H1 (cell line): ENCODE data around the gene UNC13C. TPM values are rescaled to one million over a fixed set of nuclear protein-coding genes. Genes with fewer than 3 reads are reported as not detected.

Experiments used
- CBX5 ChIP-seq: fragments of 300-800, 300-1000 bp; sonication (generic); IDR thresholded peaks from 2 replicates; pipeline ENCODE4 v1.7.1; 2016; ENCODE audit warnings: antibody characterized with exemption, low read length, low read depth
- CHD7 ChIP-seq: fragments of 300-600 bp; sonication (generic); IDR thresholded peaks from 2 replicates; pipeline ENCODE4 v1.7.1; 2012; ENCODE audit warnings: low read length, moderate library complexity, mild to moderate bottlenecking, inconsistent platforms; ENCODE audit not compliant: insufficient replicate concordance
- HDAC2 ChIP-seq, 2 experiments: fragments of 300-600 bp in 1 of 2; sonication (generic) in 1 of 2; IDR thresholded peaks; 2 replicates each; pipeline ENCODE4 v1.6.1; 2011 to 2012; ENCODE audit warnings: low read depth in 2 of 2, low read length in 2 of 2, mild to moderate bottlenecking in 2 of 2, moderate library complexity in 2 of 2, borderline replicate concordance in 1 of 2, inconsistent platforms in 1 of 2
- KDM5A ChIP-seq: fragments of 200-600 bp; IDR thresholded peaks from 2 replicates; pipeline ENCODE4 v1.7.1; 2012; ENCODE audit warnings: mild to moderate bottlenecking, low read length, inconsistent platforms, mixed read lengths
- RBBP5 ChIP-seq: IDR thresholded peaks from 2 replicates; pipeline ENCODE4 v1.7.1; 2012; ENCODE audit warnings: low read depth, mild to moderate bottlenecking, inconsistent platforms, low read length, moderate library complexity, borderline replicate concordance
- SP4 ChIP-seq: IDR thresholded peaks from 2 replicates; pipeline ENCODE4 v1.6.1; 2012; ENCODE audit warnings: low read length, inconsistent platforms
- TCF12 ChIP-seq: IDR thresholded peaks from 2 replicates; pipeline ENCODE4 v1.6.1; 2011; ENCODE audit warnings: low read depth, mild to moderate bottlenecking, low read length
- polyA plus RNA-seq, 7 experiments: library from polyadenylated mRNA; depleted of rRNA in 3 of 7; stranded (reverse) in 5 of 7; unstranded in 2 of 7; fragments of >200 nt in 5 of 7; fragments of 200-250 nt in 2 of 7; gene quantifications; 1 replicate in 5 of 7; 2 replicates in 1 of 7; 4 replicates in 1 of 7; pipeline versions ENCODE4 v1.2.1 to v1.2.3, GENCODE V29; 2011 to 2013; ENCODE audit warnings: missing spikeins in 2 of 7, mixed read lengths in 2 of 7
- total RNA-seq: library from RNA; stranded (reverse); fragmentation: NEBNext Ultra II Directional; extraction: Animal tissue kit (Norgen Biotek cat#: 25700); gene quantifications from 2 replicates; pipeline ENCODE4 v1.2.1, GENCODE V29; 2021
- TF ChIP-seq, protein P1 (sequence below): IDR thresholded peaks from 2 replicates; pipeline ENCODE4 v1.6.1; 2011; ENCODE audit warnings: low read length, improper control_type of control experiment
- TF ChIP-seq, protein P2 (sequence below): IDR thresholded peaks from 2 replicates; pipeline ENCODE4 v1.6.1; 2012; ENCODE audit warnings: low read length, inconsistent platforms

The UNC13C gene
- total and polyA plus RNA-seq, 2 of the 8 experiments (the other 6 are each of a cell fraction or from before 2014, with no cell fraction given) = 0.02 to 0.13 TPM

DNA sequence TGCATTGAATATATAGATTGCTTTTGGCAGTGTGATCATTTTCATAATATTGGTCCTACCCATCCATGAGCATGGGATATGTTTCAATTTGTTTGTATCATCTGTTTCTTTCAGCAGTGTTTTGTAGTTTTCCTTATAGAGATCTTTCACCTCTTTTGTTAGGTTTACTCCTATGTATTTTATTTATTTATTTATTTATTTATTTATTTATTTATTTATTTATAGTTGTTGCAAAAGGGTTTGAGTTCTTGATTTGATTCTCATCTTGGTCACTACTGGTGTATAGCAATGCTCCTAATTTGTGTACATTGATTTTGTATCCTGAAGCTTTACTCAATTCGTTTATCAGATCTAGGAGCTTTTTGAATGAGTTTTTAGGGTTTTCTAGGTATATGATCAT lies 478.2 kb downstream of the UNC13C start (continued):
- TF ChIP-seq CHD7 (no peak), HDAC2 (IDR thresholded peaks at IDR 0.05; ENCODE audit: borderline replicate concordance in 1 of 2, low read depth in 2 of 2, low read length in 2 of 2) (no peak), KDM5A (no peak), TCF12 (no peak), RBBP5 (no peak), CBX5 (no peak), SP4 (no peak)
- TF ChIP-seq, protein P1, sequence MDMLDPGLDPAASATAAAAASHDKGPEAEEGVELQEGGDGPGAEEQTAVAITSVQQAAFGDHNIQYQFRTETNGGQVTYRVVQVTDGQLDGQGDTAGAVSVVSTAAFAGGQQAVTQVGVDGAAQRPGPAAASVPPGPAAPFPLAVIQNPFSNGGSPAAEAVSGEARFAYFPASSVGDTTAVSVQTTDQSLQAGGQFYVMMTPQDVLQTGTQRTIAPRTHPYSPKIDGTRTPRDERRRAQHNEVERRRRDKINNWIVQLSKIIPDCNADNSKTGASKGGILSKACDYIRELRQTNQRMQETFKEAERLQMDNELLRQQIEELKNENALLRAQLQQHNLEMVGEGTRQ = no peak
- TF ChIP-seq, protein P2, sequence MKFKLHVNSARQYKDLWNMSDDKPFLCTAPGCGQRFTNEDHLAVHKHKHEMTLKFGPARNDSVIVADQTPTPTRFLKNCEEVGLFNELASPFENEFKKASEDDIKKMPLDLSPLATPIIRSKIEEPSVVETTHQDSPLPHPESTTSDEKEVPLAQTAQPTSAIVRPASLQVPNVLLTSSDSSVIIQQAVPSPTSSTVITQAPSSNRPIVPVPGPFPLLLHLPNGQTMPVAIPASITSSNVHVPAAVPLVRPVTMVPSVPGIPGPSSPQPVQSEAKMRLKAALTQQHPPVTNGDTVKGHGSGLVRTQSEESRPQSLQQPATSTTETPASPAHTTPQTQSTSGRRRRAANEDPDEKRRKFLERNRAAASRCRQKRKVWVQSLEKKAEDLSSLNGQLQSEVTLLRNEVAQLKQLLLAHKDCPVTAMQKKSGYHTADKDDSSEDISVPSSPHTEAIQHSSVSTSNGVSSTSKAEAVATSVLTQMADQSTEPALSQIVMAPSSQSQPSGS = no peak
